Activated gamma-delta T cell treated with anti-CD3 and anti-CD28 coated beads, Interleukin-2, amount 50 U/mL, for 16 hours (primary cell): ENCODE results near the gene TLCD3B.

Experiments used
- DNase-seq: peaks from one replicate; pipeline ENCODE4 v3.0.0-alpha.2; 2020; ENCODE audit warnings: low read depth

The TLCD3B gene

DNA sequence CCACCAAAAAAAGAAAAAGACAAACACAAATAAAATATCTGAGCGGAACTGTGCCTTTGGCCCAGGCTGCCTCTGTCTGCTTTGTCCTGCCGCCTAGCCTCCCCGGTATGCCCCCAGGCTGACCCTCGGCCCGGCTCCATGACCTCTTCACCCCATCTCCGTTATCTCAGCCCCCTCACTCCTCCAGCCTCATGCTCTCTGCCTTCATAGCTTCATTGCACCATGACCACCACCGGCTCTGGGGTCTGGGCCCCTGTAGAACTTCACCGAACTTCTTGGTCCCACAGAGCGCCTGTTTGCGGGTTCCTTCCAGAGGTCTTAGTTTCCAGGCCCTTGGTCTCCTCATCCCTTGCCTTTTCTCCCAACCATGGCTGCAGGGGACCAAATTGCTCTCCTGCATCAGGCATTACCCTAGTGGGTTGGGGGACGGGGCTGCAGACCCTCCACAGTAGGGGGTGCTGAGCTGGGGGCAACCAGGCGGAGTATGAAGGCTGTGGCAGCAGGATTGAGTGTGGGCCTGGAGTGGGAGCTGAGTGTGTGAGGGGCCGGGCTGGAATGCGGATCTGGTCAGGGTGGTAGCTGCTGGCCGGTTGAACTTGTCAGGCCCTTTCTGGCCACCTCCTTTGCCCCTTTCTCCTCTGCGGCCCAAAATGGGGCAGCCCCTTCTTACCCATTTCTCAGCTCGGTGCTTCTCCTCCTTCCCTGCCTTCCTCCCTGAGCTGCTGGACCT lies 42.6 kb downstream of the TLCD3B start:
- DNase-seq: no peak

DNA sequence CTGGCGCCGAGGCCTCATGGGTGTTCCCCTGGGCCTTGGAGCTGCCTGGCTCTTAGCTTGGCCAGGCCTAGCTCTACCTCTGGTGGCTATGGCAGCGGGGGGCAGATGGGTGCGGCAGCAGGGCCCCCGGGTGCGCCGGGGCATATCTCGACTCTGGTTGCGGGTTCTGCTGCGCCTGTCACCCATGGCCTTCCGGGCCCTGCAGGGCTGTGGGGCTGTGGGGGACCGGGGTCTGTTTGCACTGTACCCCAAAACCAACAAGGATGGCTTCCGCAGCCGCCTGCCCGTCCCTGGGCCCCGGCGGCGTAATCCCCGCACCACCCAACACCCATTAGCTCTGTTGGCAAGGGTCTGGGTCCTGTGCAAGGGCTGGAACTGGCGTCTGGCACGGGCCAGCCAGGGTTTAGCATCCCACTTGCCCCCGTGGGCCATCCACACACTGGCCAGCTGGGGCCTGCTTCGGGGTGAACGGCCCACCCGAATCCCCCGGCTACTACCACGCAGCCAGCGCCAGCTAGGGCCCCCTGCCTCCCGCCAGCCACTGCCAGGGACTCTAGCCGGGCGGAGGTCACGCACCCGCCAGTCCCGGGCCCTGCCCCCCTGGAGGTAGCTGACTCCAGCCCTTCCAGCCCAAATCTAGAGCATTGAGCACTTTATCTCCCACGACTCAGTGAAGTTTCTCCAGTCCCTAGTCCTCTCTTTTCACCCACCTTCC lies 43.5 kb downstream of the TLCD3B start:
- no peak for DNase-seq

DNA sequence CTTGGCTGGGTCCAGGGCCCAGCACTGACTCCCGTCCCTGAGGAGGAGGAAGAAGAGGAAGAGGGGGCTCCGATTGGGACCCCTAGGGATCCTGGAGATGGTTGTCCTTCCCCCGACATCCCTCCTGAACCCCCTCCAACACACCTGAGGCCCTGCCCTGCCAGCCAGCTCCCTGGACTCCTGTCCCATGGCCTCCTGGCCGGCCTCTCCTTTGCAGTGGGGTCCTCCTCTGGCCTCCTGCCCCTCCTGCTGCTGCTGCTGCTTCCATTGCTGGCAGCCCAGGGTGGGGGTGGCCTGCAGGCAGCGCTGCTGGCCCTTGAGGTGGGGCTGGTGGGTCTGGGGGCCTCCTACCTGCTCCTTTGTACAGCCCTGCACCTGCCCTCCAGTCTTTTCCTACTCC lies 44.1 kb downstream of the TLCD3B start:
- DNase-seq: no peak

DNA sequence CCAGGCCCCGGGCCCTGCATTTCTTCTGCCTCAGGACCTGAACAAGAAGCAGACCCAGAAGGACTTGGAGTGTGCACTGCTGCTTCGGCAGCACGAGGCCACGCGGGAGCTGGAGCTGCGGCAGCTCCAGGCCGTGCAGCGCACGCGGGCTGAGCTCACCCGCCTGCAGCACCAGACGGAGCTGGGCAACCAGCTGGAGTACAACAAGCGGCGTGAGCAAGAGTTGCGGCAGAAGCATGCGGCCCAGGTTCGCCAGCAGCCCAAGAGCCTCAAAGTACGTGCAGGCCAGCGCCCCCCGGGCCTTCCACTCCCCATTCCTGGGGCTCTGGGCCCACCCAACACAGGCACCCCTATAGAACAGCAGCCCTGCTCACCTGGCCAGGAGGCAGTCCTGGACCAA lies 44.8 kb downstream of the TLCD3B start:
- no peak for DNase-seq

DNA sequence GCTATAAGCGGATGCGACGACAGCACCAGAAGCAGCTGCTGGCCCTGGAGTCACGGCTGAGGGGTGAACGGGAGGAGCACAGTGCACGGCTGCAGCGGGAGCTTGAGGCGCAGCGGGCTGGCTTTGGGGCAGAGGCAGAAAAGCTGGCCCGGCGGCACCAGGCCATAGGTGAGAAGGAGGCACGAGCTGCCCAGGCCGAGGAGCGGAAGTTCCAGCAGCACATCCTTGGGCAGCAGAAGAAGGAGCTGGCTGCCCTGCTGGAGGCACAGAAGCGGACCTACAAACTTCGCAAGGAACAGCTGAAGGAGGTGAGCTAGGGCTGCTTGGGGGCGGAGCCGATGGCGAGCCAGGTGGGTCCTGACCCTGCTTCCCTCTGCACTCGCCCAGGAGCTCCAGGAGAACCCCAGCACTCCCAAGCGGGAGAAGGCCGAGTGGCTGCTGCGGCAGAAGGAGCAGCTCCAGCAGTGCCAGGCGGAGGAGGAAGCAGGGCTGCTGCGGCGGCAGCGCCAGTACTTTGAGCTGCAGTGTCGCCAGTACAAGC lies 45.7 kb downstream of the TLCD3B start:
- DNase-seq: no peak

DNA sequence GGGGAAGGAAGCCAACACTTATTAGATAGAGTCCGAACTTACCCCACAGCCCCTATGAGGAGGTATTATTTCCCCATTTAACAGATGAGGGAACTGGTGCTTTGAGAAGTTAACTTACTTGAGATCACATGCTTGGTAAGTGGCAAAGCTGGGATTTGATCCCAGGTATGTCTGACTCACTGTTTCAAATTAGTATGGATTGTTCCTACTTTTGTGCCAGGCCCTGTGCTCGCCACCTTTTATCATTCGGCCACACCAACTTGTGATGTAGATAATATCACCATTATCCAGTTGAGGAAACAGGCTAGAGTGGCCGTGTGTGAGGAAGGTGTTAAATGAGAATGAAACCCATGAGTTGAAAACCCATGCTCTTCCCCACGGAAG lies 46.3 kb downstream of the TLCD3B start:
- no peak for DNase-seq

DNA sequence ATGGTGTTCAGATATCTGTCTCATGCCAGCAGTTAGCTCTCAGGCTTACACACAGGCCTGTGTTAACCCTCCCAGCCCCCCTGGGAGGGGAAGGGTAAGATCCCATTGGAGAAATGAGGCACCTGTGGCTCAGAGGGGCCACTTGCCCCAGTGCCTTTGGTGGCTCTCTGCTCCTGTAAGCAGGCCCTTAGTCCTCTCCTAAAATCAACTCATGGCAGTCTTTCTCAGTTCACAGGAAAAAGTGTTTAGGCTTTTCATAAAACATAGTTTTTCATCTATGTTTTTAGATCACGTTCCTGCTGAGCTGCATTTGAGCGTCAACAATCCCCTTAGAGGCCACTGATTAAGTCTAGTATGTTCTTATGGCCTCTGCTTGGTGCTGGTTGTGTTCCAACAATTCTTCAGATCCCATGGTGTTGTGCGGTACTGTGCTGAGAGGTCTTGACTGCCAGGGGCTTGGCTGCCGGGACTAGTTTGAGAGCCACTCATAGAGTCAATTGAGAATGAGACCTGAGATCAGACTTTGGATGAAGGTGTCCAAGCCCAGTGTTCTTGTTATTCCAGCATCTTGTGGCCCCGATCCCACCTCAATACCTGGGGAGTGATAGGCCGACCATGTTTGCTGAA lies 46.8 kb downstream of the TLCD3B start:
- DNase-seq: no peak

DNA sequence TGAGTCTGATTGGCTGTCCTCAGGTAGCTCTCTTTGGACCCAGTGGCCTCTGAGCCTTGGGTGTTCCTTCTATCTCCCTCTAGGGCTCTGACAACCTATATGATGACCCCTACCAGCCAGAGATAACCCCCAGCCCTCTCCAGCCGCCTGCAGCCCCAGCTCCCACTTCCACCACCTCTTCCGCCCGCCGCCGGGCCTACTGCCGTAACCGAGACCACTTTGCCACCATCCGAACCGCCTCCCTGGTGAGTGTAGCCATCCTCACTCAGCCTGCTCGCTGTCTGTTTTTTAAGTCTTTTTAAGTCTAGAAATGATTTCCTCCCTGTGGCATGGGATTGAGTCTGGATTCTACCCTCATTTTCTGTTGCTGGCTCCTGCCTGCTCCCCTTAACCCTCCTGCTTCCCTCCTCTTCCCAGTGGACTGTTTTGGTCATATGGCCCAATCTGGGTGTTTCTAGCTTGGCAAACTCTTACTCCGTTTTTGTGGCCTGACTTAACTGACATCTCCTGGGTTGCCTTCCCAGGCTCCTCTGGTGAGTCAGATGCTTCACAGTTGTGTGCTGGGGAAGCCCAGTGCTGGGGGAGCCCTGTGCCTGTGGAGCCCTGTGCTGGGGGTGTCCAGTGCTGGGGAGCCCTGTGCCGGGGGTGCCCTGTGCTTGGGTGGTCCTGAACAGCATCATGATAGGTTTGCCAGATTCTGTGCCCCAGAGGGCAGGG lies 47.5 kb downstream of the TLCD3B start:
- DNase-seq: no peak

DNA sequence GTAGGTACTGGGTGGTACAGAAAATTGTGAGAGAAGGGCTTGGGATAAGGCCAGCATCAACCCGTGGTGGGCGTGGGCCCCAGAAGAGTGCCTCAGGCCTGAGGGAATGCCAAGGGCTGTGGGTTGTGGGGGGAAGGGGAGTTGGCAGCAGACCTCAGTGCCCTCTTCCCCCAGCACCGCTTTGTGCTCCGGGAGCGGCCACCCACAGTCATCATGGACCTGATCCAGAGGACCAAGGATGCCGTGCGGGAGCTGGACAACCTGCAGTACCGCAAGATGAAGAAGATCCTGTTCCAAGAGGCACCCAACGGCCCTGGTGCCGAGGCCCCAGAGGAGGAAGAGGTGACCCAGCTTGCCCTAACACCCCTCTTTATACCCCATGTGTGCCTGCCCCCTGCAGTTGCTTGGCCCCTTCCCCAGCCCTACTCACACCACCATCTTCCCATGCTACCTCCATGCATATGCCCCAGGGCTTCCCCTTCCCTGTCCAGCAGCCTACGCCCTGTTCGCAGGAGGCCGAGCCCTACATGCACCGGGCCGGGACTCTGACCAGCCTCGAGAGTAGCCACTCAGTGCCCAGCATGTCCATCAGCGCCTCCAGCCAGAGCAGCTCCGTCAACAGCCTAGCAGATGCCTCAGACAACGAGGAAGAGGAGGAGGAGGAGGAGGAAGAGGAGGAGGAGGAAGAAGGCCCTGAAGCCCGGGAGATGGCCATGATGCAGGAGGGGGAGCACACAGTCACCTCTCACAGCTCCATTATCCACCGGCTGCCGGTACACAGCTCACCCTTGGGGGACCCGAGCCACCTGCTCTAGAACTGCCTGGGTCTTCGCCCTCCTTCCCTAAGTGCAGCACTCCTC lies 48.3 kb downstream of the TLCD3B start:
- DNase-seq: no peak

DNA sequence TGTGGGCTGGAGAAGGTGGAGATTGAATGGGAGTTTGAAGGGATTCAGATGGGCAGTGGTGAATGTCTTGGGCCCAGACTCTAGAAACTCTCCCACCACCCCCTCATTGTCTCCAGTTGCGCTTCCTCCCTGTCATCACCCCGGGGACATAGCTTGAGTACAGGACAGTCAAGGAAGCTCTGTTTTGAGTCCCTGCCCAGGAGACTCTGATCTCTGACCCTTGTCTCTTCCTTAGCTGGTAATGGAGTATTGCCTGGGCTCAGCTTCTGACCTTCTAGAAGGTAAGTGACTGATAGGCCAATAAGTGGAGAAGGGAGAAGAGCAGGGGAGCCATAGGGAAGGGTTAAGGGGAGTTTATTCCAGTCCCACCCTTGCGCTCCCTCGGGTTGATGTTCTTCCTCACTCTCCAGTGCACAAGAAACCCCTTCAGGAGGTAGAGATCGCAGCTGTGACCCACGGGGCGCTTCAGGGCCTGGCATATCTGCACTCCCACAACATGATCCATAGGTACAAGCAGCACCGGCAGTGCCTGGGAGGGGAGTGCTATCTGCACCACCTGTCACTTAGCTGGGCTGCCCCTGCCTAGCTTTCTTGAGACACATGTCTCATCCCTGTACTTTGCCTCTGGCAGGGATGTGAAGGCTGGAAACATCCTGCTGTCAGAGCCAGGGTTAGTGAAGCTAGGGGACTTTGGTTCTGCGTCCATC lies 52.4 kb downstream of the TLCD3B start:
- DNase-seq: no peak

DNA sequence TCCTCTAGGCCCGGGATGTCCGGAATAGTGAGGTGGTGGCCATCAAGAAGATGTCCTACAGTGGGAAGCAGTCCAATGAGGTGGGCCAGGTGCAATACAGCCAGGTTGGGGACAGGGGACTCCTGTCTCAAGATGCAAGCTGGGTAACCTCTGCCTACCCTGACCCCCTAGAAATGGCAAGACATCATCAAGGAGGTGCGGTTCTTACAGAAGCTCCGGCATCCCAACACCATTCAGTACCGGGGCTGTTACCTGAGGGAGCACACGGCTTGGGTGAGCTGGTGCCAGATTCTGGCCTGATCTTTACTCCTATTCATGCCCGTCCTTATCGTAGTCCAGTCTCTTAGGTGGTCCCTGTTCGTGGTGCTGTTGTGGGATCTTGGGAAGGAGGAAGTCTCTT lies 53.0 kb downstream of the TLCD3B start:
- no peak for DNase-seq

DNA sequence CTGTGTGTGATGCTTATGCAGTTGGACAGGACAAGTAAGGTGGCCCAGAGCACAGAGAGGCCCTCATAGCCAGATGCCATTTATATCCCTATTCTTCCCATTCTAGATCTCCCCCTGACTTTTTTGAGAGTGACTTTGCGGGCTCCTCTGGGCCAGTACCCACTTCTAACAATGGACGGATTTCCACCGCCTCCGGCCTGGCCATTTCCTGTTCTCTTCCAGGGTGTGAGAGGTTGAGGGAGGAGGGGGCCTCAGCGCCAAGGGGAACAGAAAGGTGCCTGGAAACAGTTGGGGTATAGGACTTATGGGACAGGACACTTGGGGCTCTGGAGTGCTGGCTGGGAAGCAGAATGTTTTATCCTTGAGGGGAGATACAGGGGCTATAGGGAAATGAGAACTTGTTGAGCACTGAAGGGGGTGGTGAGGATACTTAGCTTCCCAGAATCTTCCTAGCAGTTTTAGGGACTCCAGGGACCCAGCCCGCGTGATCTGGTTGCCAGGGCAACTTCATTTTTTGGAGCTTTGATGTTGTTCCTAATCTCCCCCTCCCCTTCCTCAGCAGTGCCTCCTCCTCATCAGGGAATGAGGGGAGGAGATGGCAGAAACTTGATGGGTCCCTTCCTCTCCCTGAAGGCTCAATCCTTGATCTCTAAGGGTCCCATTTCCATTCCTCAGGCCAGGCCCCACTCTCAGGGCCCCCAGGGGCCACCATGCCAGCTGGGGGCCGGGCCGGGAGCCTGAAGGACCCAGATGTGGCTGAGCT lies 53.8 kb downstream of the TLCD3B start:
- DNase-seq: no peak

DNA sequence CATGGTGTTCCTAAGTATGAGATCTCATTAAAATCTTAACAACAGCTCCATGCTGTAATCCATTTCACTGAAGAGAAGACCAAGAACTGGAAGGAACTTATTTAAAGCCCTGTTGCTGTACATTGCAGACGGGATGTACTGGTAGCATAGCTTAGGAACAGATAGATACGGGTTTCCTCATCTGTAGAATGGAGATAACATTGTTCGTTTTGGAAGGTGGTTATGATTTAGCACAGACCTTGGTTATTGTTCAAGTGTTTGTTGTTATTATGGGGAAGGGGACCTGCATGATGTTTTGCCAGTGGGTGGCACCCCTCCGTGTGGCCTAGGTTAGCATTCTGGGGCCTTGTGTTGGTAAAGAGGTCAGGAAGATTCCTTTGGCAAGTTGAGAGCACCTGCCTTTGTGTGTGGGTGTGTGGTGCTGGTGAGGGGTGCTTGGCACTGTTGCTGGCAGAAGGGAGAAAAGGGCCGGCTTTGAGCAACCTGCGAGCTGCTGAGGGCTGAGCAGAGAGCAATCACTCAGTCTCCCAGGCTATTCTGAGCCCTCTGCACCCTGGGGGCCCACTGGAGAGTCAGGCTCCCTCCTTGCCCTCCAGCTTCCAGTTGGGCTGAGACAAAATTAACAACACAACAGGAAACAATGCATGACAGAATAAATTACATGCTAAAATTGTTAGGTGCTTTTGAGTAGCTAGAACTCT lies 55.1 kb downstream of the TLCD3B start:
- no peak for DNase-seq

DNA sequence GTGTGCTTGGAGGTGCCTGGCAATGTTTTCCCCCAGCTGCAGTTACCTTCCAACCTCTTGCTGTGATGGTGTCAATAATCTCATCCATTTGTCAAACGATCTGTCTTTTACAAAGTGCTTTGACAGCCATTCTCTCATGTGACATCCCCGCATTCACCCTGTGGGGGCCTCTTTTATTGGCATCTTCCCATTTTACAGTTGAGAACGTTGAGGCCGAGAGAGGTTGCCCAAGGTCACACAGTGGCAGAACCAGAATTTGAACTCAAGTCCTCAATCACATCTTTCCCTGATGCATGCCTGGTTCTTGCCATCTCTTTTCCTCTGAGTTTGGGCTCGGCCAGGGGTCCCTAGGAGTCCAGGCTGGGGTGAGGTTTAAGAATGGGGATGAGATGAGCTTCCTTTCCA lies 55.9 kb downstream of the TLCD3B start:
- DNase-seq: no peak
